ENCODE measurements around the gene CKMT2.

CKMT2 gene

DNA sequence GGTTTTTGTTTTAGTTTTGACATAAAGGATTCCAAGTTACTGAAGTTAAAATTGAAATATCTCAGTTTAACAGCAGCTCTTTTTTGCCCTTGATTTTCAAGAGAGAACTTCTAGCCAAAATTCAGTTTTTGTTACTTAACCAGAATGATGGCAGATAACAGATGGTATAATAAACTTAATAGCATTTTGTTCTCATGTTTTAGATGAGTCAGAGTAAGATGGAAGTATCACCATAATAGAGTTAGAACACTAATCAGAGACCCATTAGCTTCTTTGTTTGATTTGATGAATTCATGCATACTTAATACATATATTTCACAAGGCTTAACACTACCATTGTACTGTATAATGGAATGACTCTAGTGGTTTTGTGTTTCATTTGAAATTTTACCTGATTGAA is 80.2 kb downstream of the CKMT2 start:
- DNase-seq, result no peak

DNA sequence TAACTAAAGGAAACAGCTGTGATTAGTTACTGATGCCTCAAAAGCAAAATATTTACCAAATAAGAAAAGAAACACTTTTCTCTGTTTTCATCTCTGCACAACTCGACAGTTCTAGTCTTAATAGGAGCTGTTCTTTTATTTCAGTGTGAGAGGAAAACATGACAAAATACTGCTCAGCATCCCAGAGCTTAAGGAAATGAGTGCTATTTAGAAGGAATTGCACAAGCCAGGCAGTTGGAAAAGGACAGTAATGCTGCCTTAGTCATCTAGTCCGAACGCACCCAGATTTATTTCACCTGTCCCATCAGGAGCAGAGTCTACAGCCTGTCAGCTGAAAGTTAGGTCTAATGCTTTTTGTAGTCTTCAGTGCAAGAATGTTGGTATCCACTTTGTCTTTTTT is 80.6 kb downstream of the CKMT2 start:
- no peak for DNase-seq

- DNase-seq, result no peak
Measured at GRCh38 chr5:81314581-81314980, 81.5 kb downstream of the CKMT2 start.

DNA sequence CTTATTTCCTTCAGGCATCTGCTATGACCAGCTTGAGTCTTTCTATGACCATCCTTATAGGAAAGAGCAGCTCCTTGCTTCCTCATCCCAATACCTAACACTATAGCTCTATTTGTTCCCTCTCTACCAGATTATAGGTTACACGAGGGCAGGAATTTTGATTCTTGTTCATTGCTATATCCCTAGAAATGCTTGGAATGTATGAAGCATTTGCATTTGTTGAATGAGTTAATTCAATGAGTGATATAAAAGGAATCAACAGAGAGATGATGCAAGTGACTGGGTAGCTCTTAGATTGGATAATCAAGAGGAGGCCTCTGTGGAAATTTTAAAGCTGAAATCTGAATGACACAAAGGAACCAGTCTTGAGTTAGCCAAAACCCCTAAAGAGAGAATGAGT is 82.2 kb downstream of the CKMT2 start:
- no peak for DNase-seq

DNA sequence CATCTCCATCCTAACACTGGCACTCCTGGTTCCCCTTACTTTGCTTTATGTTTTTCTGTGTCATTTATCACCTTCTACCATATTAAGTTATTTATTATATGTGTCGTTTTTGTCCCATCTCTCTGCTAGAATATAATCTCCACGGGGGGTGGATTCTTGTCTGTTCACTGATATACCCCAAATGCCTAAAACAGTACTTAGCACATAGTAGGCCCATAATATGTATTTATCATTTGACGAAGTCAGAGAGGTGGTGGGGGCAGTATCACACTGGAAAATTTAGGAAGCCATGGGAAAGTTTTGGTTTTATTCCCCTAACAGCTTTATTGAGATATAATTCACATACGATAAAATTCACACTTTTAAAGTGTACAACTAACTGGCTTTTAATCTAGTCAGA is 82.7 kb downstream of the CKMT2 start:
- no peak for DNase-seq
